Measurements from ENCODE around the gene PLCD3.
A peak's percentile ranks its signal among the peaks of the same experiment; 100 is the strongest.

Gene PLCD3

GRCh38 chr17:45149669-45150664 lies 17.7 kb upstream of the PLCD3 start:
- DNase-seq = peak; percentile 85

- peak; percentile 94 for DNase-seq
These were observed 16.8 kb upstream of the PLCD3 start for GRCh38 chr17:45149037-45149668.

- DNase-seq = peak; percentile 100
These were observed 16.1 kb upstream of the PLCD3 start, which contains the start of gene HEXIM1 for GRCh38 chr17:45148183-45149036. Gene HEXIM1, plus strand, starts transcription at chr17:45148475. Its CDS starts 716 bp downstream, at chr17:45149191.

- DNase-seq = peak; percentile 92
These were observed 15.4 kb upstream of the PLCD3 start for GRCh38 chr17:45147581-45148182.

- DNase-seq = no peak
These were observed 14.7 kb upstream of the PLCD3 start for GRCh38 chr17:45146890-45147580.

- no peak for DNase-seq
These were observed 14.2 kb upstream of the PLCD3 start for GRCh38 chr17:45146592-45146889.

- DNase-seq = no peak
These were observed 13.9 kb upstream of the PLCD3 start for GRCh38 chr17:45146166-45146565.

- DNase-seq = no peak
These were observed 12.7 kb upstream of the PLCD3 start for GRCh38 chr17:45145035-45145389.

- peak; percentile 79 for DNase-seq
These were observed 12.1 kb upstream of the PLCD3 start for GRCh38 chr17:45144199-45145034.

- DNase-seq = peak; percentile 90
These were observed 11.5 kb upstream of the PLCD3 start for GRCh38 chr17:45143767-45144198.

- DNase-seq = no peak
These were observed 10.9 kb upstream of the PLCD3 start for GRCh38 chr17:45143094-45143670.

GRCh38 chr17:45139533-45139920 lies 7.2 kb upstream of the PLCD3 start:
- DNase-seq = no peak

GRCh38 chr17:45138911-45139532 lies 6.7 kb upstream of the PLCD3 start:
- DNase-seq = no peak

- DNase-seq = no peak
These were observed 5.4 kb upstream of the PLCD3 start for GRCh38 chr17:45137561-45138305.

- DNase-seq = no peak
These were observed 4.7 kb upstream of the PLCD3 start for GRCh38 chr17:45136846-45137560.

- no peak for DNase-seq
These were observed 3.9 kb upstream of the PLCD3 start for GRCh38 chr17:45135978-45136791.

GRCh38 chr17:45135192-45135977 lies 3.1 kb upstream of the PLCD3 start, which contains the start of gene ACBD4:
Gene ACBD4, plus strand, starts transcription at chr17:45135687. Its CDS starts 458 bp downstream, at chr17:45136145.
- peak; percentile 96 for DNase-seq

All from left hindlimb (tissue), 1 donor.